ENCODE data around the gene FNIP2.
"Not testable (repeated sequence)": the region's sequence is repeated elsewhere in the genome, so short reads cannot be mapped to it uniquely, and the experiment has no call there.

DNA sequence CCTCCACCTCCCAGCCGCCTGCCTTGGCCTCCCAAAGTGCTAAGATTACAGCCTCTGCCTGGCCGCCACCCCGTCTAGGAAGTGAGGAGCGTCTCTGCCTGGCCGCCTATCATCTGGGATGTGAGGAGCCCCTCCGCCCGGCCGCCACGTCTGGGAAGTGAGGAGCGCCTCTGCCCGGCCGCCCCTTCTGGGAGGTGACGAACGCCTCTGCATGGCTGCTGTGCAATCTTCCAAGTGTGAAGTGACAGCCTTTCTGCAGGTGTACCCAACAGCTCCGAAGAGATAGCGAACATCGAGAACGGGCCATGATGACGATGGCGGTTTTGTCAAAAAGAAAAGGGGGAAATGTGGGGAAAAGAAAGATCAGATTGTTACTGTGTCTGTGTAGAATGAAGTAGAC, 9.3 kb upstream of the FNIP2 start:
- not testable (repeated sequence) for TF ChIP-seq POLR2A, POLR2AphosphoS5 (IDR thresholded peaks at IDR 0.05)
- TF ChIP-seq, protein P1, sequence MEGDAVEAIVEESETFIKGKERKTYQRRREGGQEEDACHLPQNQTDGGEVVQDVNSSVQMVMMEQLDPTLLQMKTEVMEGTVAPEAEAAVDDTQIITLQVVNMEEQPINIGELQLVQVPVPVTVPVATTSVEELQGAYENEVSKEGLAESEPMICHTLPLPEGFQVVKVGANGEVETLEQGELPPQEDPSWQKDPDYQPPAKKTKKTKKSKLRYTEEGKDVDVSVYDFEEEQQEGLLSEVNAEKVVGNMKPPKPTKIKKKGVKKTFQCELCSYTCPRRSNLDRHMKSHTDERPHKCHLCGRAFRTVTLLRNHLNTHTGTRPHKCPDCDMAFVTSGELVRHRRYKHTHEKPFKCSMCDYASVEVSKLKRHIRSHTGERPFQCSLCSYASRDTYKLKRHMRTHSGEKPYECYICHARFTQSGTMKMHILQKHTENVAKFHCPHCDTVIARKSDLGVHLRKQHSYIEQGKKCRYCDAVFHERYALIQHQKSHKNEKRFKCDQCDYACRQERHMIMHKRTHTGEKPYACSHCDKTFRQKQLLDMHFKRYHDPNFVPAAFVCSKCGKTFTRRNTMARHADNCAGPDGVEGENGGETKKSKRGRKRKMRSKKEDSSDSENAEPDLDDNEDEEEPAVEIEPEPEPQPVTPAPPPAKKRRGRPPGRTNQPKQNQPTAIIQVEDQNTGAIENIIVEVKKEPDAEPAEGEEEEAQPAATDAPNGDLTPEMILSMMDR (IDR thresholded peaks at IDR 0.05 in 8 of 11, conservative IDR thresholded peaks at IDR 0.05 in 3 of 11), result not testable (repeated sequence)
